ENCODE results near the gene CAPN2.
"Not testable (repeated sequence)": the region's sequence is repeated elsewhere in the genome, so short reads cannot be mapped to it uniquely, and the experiment has no call there.

CAPN2 gene

GRCh38 chr1:223792046-223792445, 79.7 kb downstream of the CAPN2 start:
- DNase-seq (ENCODE audit: low read depth in 2 of 2) = no peak

GRCh38 chr1:223793716-223794115, 81.4 kb downstream of the CAPN2 start:
- no peak for DNase-seq (ENCODE audit: low read depth in 2 of 2)

- DNase-seq (ENCODE audit: low read depth in 2 of 2) = no peak
Measured at GRCh38 chr1:223794136-223794880, 82.0 kb downstream of the CAPN2 start.

- no peak for DNase-seq (ENCODE audit: low read depth in 2 of 2)
Measured at GRCh38 chr1:223796210-223796609, 83.9 kb downstream of the CAPN2 start.

- DNase-seq (ENCODE audit: low read depth in 2 of 2) = no peak
Measured at GRCh38 chr1:223802032-223802431, 89.7 kb downstream of the CAPN2 start.

GRCh38 chr1:223802602-223803001, 90.3 kb downstream of the CAPN2 start:
- DNase-seq (ENCODE audit: low read depth in 2 of 2) = no peak

- DNase-seq (ENCODE audit: low read depth in 2 of 2) = no peak
Measured at GRCh38 chr1:223803211-223803610, 90.9 kb downstream of the CAPN2 start.

- not testable (repeated sequence) for DNase-seq (ENCODE audit: low read depth in 2 of 2)
Measured at GRCh38 chr1:223809905-223810304, 97.6 kb downstream of the CAPN2 start.

GRCh38 chr1:223810586-223810985, 98.2 kb downstream of the CAPN2 start:
- DNase-seq (ENCODE audit: low read depth in 2 of 2) = no peak

GRCh38 chr1:223811634-223812101, 99.3 kb downstream of the CAPN2 start:
- DNase-seq (ENCODE audit: low read depth in 2 of 2) = no peak

GRCh38 chr1:223813645-223814044, 101.3 kb downstream of the CAPN2 start:
- DNase-seq (ENCODE audit: low read depth in 2 of 2) = no peak

GRCh38 chr1:223815020-223815853, 102.9 kb downstream of the CAPN2 start:
- DNase-seq (ENCODE audit: low read depth in 2 of 2) = no peak

- no peak for DNase-seq (ENCODE audit: low read depth in 2 of 2)
Measured at GRCh38 chr1:223815865-223816264, 103.5 kb downstream of the CAPN2 start.

- not testable (repeated sequence) for DNase-seq (ENCODE audit: low read depth in 2 of 2)
Measured at GRCh38 chr1:223817265-223817664, 104.9 kb downstream of the CAPN2 start.

GRCh38 chr1:223819730-223820514, 107.6 kb downstream of the CAPN2 start:
- no peak for DNase-seq (ENCODE audit: low read depth in 2 of 2)

- no peak for DNase-seq (ENCODE audit: low read depth in 2 of 2)
Measured at GRCh38 chr1:223820515-223820858, 108.1 kb downstream of the CAPN2 start.

GRCh38 chr1:223820971-223821370, 108.6 kb downstream of the CAPN2 start:
- DNase-seq (ENCODE audit: low read depth in 2 of 2) = no peak

GRCh38 chr1:223824287-223824686, 111.9 kb downstream of the CAPN2 start:
- DNase-seq (ENCODE audit: low read depth in 2 of 2) = no peak

- no peak for DNase-seq (ENCODE audit: low read depth in 2 of 2)
Measured at GRCh38 chr1:223824712-223825111, 112.4 kb downstream of the CAPN2 start.
